GM19035 (cell line): ENCODE results near the gene TRERF1.
A peak's percentile ranks its signal among the peaks of the same experiment; 100 is the strongest.

Experiments used
- ATAC-seq: cut with Tn5 transposase; IDR thresholded peaks from one replicate; pipeline ENCODE4 v1.9.1; 2021; ENCODE audit not compliant: unreplicated experiment

TRERF1 gene

GRCh38 chr6:42279144-42279781 lies 172.5 kb downstream of the TRERF1 start:
- no peak for ATAC-seq

- ATAC-seq: no peak
These were observed 173.4 kb downstream of the TRERF1 start for GRCh38 chr6:42278131-42278853.

GRCh38 chr6:42276034-42276890 lies 175.5 kb downstream of the TRERF1 start:
- ATAC-seq: no peak

- ATAC-seq: no peak
These were observed 176.2 kb downstream of the TRERF1 start for GRCh38 chr6:42275376-42276033.

GRCh38 chr6:42274898-42275297 lies 176.8 kb downstream of the TRERF1 start:
- ATAC-seq: no peak

GRCh38 chr6:42271834-42272805 lies 179.6 kb downstream of the TRERF1 start:
- ATAC-seq: no peak

GRCh38 chr6:42269974-42270510 lies 181.7 kb downstream of the TRERF1 start:
- peak; percentile 43 for ATAC-seq

- ATAC-seq: peak; percentile 95
These were observed 182.2 kb downstream of the TRERF1 start for GRCh38 chr6:42269553-42269952.

- no peak for ATAC-seq
These were observed 182.9 kb downstream of the TRERF1 start for GRCh38 chr6:42268835-42269204.

- ATAC-seq: no peak
These were observed 183.5 kb downstream of the TRERF1 start for GRCh38 chr6:42268016-42268834.

- ATAC-seq: no peak
These were observed 185.2 kb downstream of the TRERF1 start for GRCh38 chr6:42266538-42266937.

- ATAC-seq: no peak
These were observed 186.8 kb downstream of the TRERF1 start for GRCh38 chr6:42264852-42265390.

- ATAC-seq: no peak
These were observed 187.4 kb downstream of the TRERF1 start for GRCh38 chr6:42264162-42264851.

GRCh38 chr6:42263165-42263728 lies 188.5 kb downstream of the TRERF1 start:
- ATAC-seq: no peak

- ATAC-seq: no peak
These were observed 190.8 kb downstream of the TRERF1 start for GRCh38 chr6:42260972-42261371.

GRCh38 chr6:42260396-42260888 lies 191.3 kb downstream of the TRERF1 start:
- no peak for ATAC-seq

- no peak for ATAC-seq
These were observed 191.8 kb downstream of the TRERF1 start for GRCh38 chr6:42259841-42260395.
